ENCODE data around the gene SPOCK3. TPM values are rescaled to one million over a fixed set of nuclear protein-coding genes. Genes with fewer than 3 reads are reported as not detected.
A peak's percentile ranks its signal among the peaks of the same experiment; 100 is the strongest.
"Not testable (repeated sequence)": the region's sequence is repeated elsewhere in the genome, so short reads cannot be mapped to it uniquely, and the experiment has no call there.

SPOCK3 gene
- not detected for total RNA-seq

GRCh38 chr4:167234316-167234881, at the start of gene SPOCK3:
SPOCK3 (minus strand) TSS chr4:167234494.
- ATAC-seq (peak; percentile 46), DNase-seq (ENCODE audit: low spot score) (no peak)
- intact Hi-C loops (cut with DNase I), result no loop called here

- DNase-seq (ENCODE audit: low spot score) (no peak), ATAC-seq (no peak)
- intact Hi-C loops (cut with DNase I), result no loop called here
These were observed 48.0 kb upstream of the SPOCK3 start for GRCh38 chr4:167282171-167282864.

- DNase-seq (ENCODE audit: low spot score); intact Hi-C loops (cut with DNase I); ATAC-seq: not testable (repeated sequence)
These were observed 47.3 kb upstream of the SPOCK3 start for GRCh38 chr4:167281545-167281944.

GRCh38 chr4:167274351-167274750, 40.1 kb upstream of the SPOCK3 start:
- no peak for ATAC-seq
- intact Hi-C loops (cut with DNase I), result no loop called here
- DNase-seq (ENCODE audit: low spot score), result no peak

GRCh38 chr4:167265231-167265630, 30.9 kb upstream of the SPOCK3 start:
- intact Hi-C loops (cut with DNase I), result no loop called here
- DNase-seq (ENCODE audit: low spot score), result no peak
- ATAC-seq, result no peak

- no peak for ATAC-seq
- DNase-seq (ENCODE audit: low spot score), result no peak
- intact Hi-C loops (cut with DNase I), result no loop called here
These were observed 14.0 kb upstream of the SPOCK3 start for GRCh38 chr4:167248271-167248670.

- ATAC-seq (no peak), DNase-seq (ENCODE audit: low spot score) (no peak)
- intact Hi-C loops (cut with DNase I), result no loop called here
These were observed 5.3 kb upstream of the SPOCK3 start for GRCh38 chr4:167239627-167240026.

- ATAC-seq, result no peak
- no peak for DNase-seq (ENCODE audit: low spot score)
- intact Hi-C loops (cut with DNase I), result no loop called here
These were observed 3.9 kb upstream of the SPOCK3 start for GRCh38 chr4:167238226-167238625.

GRCh38 chr4:167233685-167234315, 494 bp downstream of the SPOCK3 start:
- no peak for DNase-seq (ENCODE audit: low spot score)
- ATAC-seq, result peak; percentile 22
- intact Hi-C loops (cut with DNase I), result no loop called here

GRCh38 chr4:167232805-167233684, 1.2 kb downstream of the SPOCK3 start:
- intact Hi-C loops (cut with DNase I), result no loop called here
- ATAC-seq, result no peak
- DNase-seq (ENCODE audit: low spot score), result no peak

GRCh38 chr4:167230744-167231143, 3.5 kb downstream of the SPOCK3 start:
- no peak for ATAC-seq
- DNase-seq (ENCODE audit: low spot score), result no peak
- intact Hi-C loops (cut with DNase I), result no loop called here

- no peak for DNase-seq (ENCODE audit: low spot score)
- ATAC-seq, result peak; percentile 28
- intact Hi-C loops (cut with DNase I), result no loop called here
These were observed 12.2 kb downstream of the SPOCK3 start for GRCh38 chr4:167222099-167222498.

GRCh38 chr4:167221084-167221483, 13.2 kb downstream of the SPOCK3 start:
- ATAC-seq, result no peak
- no peak for DNase-seq (ENCODE audit: low spot score)
- intact Hi-C loops (cut with DNase I), result no loop called here

GRCh38 chr4:167218022-167218608, 16.2 kb downstream of the SPOCK3 start:
- DNase-seq (ENCODE audit: low spot score) (no peak), ATAC-seq (no peak)
- intact Hi-C loops (cut with DNase I), result no loop called here

GRCh38 chr4:167216783-167217182, 17.5 kb downstream of the SPOCK3 start:
- ATAC-seq (no peak), DNase-seq (ENCODE audit: low spot score) (no peak)
- intact Hi-C loops (cut with DNase I), result no loop called here

- intact Hi-C loops (cut with DNase I), result no loop called here
- no peak for ATAC-seq
- no peak for DNase-seq (ENCODE audit: low spot score)
These were observed 24.1 kb downstream of the SPOCK3 start for GRCh38 chr4:167210166-167210565.

- intact Hi-C loops (cut with DNase I), result no loop called here
- ATAC-seq, result no peak
- DNase-seq (ENCODE audit: low spot score), result no peak
These were observed 37.8 kb downstream of the SPOCK3 start for GRCh38 chr4:167196344-167197012.

- intact Hi-C loops (cut with DNase I), result no loop called here
- ATAC-seq (no peak), DNase-seq (ENCODE audit: low spot score) (no peak)
These were observed 43.9 kb downstream of the SPOCK3 start for GRCh38 chr4:167190379-167190778.

GRCh38 chr4:167185465-167185864, 48.8 kb downstream of the SPOCK3 start:
- intact Hi-C loops (cut with DNase I), result no loop called here
- no peak for ATAC-seq
- DNase-seq (ENCODE audit: low spot score), result no peak
